ENCODE data around the gene BICRAL.
"Not testable (repeated sequence)": the region's sequence is repeated elsewhere in the genome, so short reads cannot be mapped to it uniquely, and the experiment has no call there.

BICRAL gene

GRCh38 chr6:42860481-42860880 lies 78.6 kb downstream of the BICRAL start:
- DNase-seq = no peak

GRCh38 chr6:42864602-42865001 lies 82.8 kb downstream of the BICRAL start:
- DNase-seq = no peak

- no peak for DNase-seq
These were observed 88.5 kb downstream of the BICRAL start for GRCh38 chr6:42870145-42870936.

- DNase-seq = no peak
These were observed 89.9 kb downstream of the BICRAL start for GRCh38 chr6:42871711-42872110.

GRCh38 chr6:42873313-42873712 lies 91.5 kb downstream of the BICRAL start:
- no peak for DNase-seq

GRCh38 chr6:42877695-42878094 lies 95.8 kb downstream of the BICRAL start:
- no peak for DNase-seq

GRCh38 chr6:42879372-42880239 lies 97.8 kb downstream of the BICRAL start, which contains the start of gene RPL7L1:
TSS of gene RPL7L1 (plus strand) at chr6:42879616. CDS start at chr6:42879911, 295 bp downstream.
- DNase-seq = peak; percentile 46

GRCh38 chr6:42880240-42880817 lies 98.5 kb downstream of the BICRAL start:
- not testable (repeated sequence) for DNase-seq

GRCh38 chr6:42880871-42881270 lies 99.0 kb downstream of the BICRAL start:
- not testable (repeated sequence) for DNase-seq

GRCh38 chr6:42885702-42886101 lies 103.8 kb downstream of the BICRAL start:
- no peak for DNase-seq

- not testable (repeated sequence) for DNase-seq
These were observed 106.3 kb downstream of the BICRAL start for GRCh38 chr6:42888201-42888600.

- DNase-seq = no peak
These were observed 108.0 kb downstream of the BICRAL start for GRCh38 chr6:42889815-42890214.

- DNase-seq = peak; percentile 74
These were observed 108.7 kb downstream of the BICRAL start for GRCh38 chr6:42890311-42891198.

GRCh38 chr6:42891199-42891722 lies 109.4 kb downstream of the BICRAL start:
- DNase-seq = no peak

GRCh38 chr6:42894041-42894828 lies 112.4 kb downstream of the BICRAL start:
- DNase-seq = not testable (repeated sequence)

GRCh38 chr6:42896178-42896719 lies 114.4 kb downstream of the BICRAL start:
- no peak for DNase-seq

GRCh38 chr6:42898891-42899361 lies 117.1 kb downstream of the BICRAL start:
- DNase-seq = no peak

GRCh38 chr6:42899871-42900270 lies 118.0 kb downstream of the BICRAL start:
- DNase-seq = no peak

- DNase-seq = peak; percentile 61
These were observed 119.7 kb downstream of the BICRAL start for GRCh38 chr6:42901538-42901957.

GRCh38 chr6:42902429-42903263 lies 120.8 kb downstream of the BICRAL start:
- not testable (repeated sequence) for DNase-seq
